ENCODE results near the gene SPACA9. TPM values are rescaled to one million over a fixed set of nuclear protein-coding genes. Genes with fewer than 3 reads are reported as not detected.

Gene SPACA9
- total and polyA plus RNA-seq, 2 of the 4 experiments (the other 2 are of a cell fraction), result 0.90 to 4.9 TPM

DNA sequence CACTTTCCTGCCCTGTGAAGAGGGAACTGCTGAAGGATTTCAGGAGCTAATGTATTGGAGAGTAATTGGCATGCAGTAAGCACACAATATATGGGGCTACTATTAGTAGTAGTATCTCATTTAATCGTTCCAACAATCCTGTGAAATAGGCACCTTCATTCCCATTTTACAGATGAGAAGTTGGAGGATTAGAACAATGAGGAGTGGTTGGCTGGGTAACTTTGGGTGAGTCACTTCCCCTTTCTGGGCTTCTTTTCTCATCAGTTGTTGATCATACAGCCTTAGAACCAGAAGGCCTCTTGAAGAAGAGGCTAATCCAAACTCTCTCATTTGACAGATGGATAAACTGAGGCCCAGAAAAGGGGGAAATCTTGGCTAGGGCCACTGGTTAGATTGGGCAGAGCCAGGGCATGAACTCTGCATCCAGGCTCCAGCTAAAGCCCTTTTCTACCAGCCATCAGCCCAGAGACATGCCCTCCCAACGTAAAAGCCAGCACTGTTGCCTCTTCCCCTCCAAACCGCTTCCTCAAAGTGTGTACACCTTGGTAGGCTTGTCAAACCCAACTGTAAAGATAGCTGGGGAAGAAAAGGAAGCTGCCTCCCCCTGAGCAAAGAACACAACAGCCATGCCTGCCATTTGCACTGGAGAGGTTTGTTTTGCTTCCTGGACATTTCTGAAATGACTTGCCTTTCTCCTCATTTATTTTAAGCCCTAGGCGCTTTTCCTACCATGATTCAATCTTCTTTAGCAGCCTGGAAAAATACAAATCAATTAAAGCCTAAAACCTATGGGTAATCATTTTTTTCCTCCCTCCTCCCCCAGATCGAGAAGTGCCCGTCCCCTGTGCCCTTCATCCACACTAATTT lies 992 bp downstream of the SPACA9 start (continued):
- no peak for TF ChIP-seq RFX5 (IDR thresholded peaks at IDR 0.05; ENCODE audit: low read depth, low read length)
- TF ChIP-seq POLR2A (IDR thresholded peaks at IDR 0.05; ENCODE audit: low read depth, low read length), result no peak

DNA sequence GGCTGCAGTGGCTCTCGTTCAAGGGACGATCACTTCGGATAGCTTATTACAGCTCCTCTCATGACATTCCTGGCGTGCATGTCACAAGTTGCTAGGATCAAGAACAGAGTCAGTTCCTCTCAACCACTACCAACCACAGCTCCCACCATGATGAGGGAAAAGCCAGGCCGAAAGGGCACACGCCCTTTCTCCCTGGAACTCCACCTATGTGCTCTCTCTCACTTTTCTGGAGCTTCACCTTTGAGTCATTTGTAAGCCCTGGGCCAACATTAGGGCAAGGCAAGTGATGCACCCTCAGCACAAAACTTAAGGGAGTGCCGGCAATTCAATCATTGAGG lies 1.6 kb downstream of the SPACA9 start:
- H3K4me1 ChIP-seq (ENCODE audit: control insufficient read depth, insufficient read depth, low read length), result no peaks in the 10 kb centered on the region
- H3K4me3 ChIP-seq (ENCODE audit: insufficient read depth, low read depth, low read length), result no peak overlapping the region
- H4K91ac ChIP-seq (ENCODE audit: insufficient read depth, low read depth, low read length), result no peak overlapping the region
- CTCF ChIA-PET, result no interaction called here
- BruUV-seq (replicated peaks), result no TSS peak
- in situ Hi-C loops (cut with MboI; ENCODE audit: low sequenced_read_pairs) (no loop called here), intact Hi-C loops (cut with micrococcal nuclease) (no loop called here), dilution Hi-C loops (cut with HindIII; ENCODE audit: low sequenced_read_pairs, unreplicated experiment) (no loop called here)
- H3K4ac ChIP-seq (ENCODE audit: low read depth, low read length), result no peak overlapping the region
- no peak overlapping the region for H2AK5ac ChIP-seq (ENCODE audit: low read depth, low read length)
- H3K56ac ChIP-seq (ENCODE audit: extremely low read depth, insufficient read depth, low read length), result no peak overlapping the region
- H2BK5ac ChIP-seq (ENCODE audit: low read depth, low read length, poor library complexity, severe bottlenecking), result no peak overlapping the region
- no peaks in the 10 kb centered on the region for H3K36me3 ChIP-seq (ENCODE audit: control insufficient read depth, insufficient read depth, low read length)
- no peak overlapping the region for H3K18ac ChIP-seq (ENCODE audit: low read depth, low read length)
- no peaks in the 10 kb centered on the region for H3K79me1 ChIP-seq (ENCODE audit: low read depth in 1 of 2, low read length in 2 of 2)
- no peak overlapping the region for H3K23ac ChIP-seq (ENCODE audit: low read depth, low read length)
- H2BK20ac ChIP-seq (ENCODE audit: low read depth, low read length), result no peak overlapping the region
- WGBS, 2 experiments (ENCODE audit: extremely low coverage in 2 of 2, insufficient read length in 1 of 2), result 83% methylated on average over 3 of the region's 7 CpGs; no CpG with 5 or more reads in 1 of the 2 experiments
- ATAC-seq (ENCODE audit: low read depth), result no peak
- no peaks in the 10 kb centered on the region; the same call in 1 of the 2 replicates for H3K27me3 ChIP-seq (ENCODE audit: control insufficient read depth, insufficient read depth, low read length)
- no peaks in the 10 kb centered on the region for H3K9me3 ChIP-seq (ENCODE audit: control insufficient read depth, insufficient read depth, low read length)
- H2BK15ac ChIP-seq (ENCODE audit: low read depth, low read length), result no peak overlapping the region
- H4K20me1 ChIP-seq (ENCODE audit: insufficient read depth, low read length), result no peaks in the 10 kb centered on the region
- TF ChIP-seq RCOR1 (IDR thresholded peaks at IDR 0.05; ENCODE audit: insufficient replicate concordance, low read length), result no peak
- TF ChIP-seq RAD21 (IDR thresholded peaks at IDR 0.05; ENCODE audit: low read length), result no peak
- TF ChIP-seq, protein P1, sequence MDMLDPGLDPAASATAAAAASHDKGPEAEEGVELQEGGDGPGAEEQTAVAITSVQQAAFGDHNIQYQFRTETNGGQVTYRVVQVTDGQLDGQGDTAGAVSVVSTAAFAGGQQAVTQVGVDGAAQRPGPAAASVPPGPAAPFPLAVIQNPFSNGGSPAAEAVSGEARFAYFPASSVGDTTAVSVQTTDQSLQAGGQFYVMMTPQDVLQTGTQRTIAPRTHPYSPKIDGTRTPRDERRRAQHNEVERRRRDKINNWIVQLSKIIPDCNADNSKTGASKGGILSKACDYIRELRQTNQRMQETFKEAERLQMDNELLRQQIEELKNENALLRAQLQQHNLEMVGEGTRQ (IDR thresholded peaks at IDR 0.05; ENCODE audit: low read depth, low read length), result no peak
- no peak for DNase-seq
- H2BK120ac ChIP-seq (ENCODE audit: low read depth, low read length), result no peak overlapping the region
- H3K9me1 ChIP-seq (ENCODE audit: insufficient read depth, low read length), result no peaks in the 10 kb centered on the region
- H3K14ac ChIP-seq (replicated peaks; ENCODE audit: low read depth, low read length), result no peak overlapping the region
- no peak overlapping the region for H3K9ac ChIP-seq (ENCODE audit: low read depth, low read length)
- no peak overlapping the region for H2AK9ac ChIP-seq (replicated peaks; ENCODE audit: low read depth, low read length, poor library complexity)
- no peak overlapping the region for H3K27ac ChIP-seq (ENCODE audit: insufficient read depth, low read length)
- no peak overlapping the region for H4K8ac ChIP-seq (ENCODE audit: low read depth in 2 of 2, low read length in 2 of 2)
- no peak overlapping the region for H2AFZ ChIP-seq (replicated peaks; ENCODE audit: low read length, poor library complexity)
- POLR2A ChIA-PET (ENCODE audit: unreplicated experiment), result no interaction called here
- H4K5ac ChIP-seq (ENCODE audit: low read depth, low read length), result no peak overlapping the region
- H3K4me2 ChIP-seq (ENCODE audit: low read depth, low read length), result no peak overlapping the region
